ENCODE measurements around the gene TMEM9B. TPM values are rescaled to one million over a fixed set of nuclear protein-coding genes. Genes with fewer than 3 reads are reported as not detected.
"Not testable (repeated sequence)": the region's sequence is repeated elsewhere in the genome, so short reads cannot be mapped to it uniquely, and the experiment has no call there.

TMEM9B gene
- total RNA-seq, 2 donors from 2014 or later, result 35.9 to 45.9 TPM

DNA sequence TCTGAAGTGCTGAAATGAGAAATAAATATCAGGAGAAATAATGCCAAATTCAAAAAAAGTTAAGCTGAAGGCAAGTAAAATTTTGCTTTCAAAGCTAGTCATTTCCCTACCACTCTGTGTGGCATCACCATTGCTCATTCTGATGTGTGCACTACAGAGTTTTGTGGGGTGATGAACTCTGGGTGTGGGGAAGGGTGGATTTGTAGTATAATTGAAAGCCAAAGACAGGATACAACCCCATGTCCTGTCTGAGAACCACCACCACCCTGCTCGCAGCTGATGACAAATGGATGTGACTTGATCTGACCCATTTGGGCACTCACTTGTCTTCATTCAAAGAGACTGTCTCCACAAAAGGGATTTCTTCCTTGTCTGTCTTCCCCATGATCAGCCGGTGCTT is 19.3 kb upstream of the TMEM9B start:
- intact Hi-C loops (cut with DNase I), result no loop called here
- DNase-seq (no peak), ATAC-seq (no peak)

DNA sequence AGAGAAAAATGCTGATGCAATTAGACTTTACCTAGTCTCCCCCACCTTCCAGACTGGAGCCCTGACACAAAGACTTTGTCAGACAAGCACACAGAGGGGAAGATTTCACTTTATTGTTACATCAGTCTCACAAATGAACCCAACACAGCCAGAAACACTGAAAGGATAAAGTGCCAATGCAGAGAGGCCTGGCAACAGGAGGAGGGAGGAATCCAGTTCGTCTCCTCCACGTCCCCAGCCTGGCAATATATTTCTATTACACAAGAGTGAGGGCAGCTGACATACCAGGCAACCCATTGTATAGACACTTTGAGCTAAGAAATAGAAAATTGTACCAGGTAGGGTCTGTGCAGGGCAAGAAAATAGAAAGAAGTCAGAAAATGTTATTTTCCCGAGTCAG is 16.2 kb upstream of the TMEM9B start:
- no peak for ATAC-seq

DNA sequence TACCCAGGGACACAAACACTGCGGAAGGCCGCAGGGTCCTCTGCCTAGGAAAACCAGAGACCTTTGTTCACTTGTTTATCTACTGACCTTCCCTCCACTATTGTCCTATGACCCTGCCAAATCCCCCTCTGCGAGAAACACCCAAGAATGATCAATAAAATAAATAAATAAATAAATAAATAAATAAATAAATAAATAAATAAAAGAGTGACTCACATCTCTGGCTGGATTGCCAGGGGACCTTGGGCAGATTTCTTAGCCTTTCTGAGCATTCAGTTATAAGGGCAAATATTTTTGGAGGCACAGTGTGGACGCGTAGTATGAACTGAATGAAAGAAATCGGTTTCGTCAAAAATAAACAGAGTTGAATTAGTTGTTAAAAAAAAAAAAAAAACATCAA is 15.1 kb upstream of the TMEM9B start:
- DNase-seq; ATAC-seq; intact Hi-C loops (cut with DNase I): not testable (repeated sequence)

More for the DNA sequence above, 16.2 kb upstream of the TMEM9B start:
- no peak for DNase-seq
- intact Hi-C loops (cut with DNase I), result no loop called here

DNA sequence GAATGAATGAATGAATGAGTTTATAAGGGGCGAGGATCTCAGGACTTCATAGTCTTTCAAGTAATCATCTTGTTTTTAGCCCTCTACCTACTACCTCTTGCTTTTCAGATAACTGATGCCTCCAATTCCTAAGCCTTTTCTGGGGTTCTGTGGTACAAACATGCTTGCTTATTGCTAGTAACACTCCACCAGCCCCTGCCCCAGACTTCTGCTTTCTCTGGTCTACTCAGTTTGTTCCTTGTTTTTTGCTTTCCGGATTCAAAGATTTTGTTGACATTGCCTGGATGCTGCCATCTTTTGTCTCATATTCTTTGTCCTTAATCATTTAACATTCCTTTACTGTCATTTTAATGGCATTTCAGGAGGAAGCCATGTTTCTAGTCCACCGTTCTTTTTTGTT is 8.9 kb upstream of the TMEM9B start:
- DNase-seq, result no peak
- intact Hi-C loops (cut with DNase I), result no loop called here
- ATAC-seq, result no peak

DNA sequence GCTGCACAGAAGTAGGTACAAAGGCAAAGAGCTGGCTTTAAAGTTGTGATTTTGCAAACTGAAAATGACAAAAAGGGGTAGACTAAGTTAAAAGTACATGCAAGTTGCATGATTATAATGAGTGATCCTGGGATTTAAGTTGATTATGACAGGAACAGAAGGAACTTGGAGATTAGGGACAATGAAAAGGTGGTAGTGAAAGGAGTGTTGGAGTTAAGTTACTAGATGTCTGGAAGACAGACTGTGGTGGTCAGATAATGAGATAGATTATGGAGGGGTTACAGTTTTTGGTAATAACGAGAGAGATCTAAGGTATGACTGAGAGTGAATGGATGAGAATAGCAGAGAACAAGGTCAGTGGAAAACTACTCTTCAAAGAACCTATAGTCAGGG is 7.7 kb upstream of the TMEM9B start:
- ATAC-seq, result no peak
- intact Hi-C loops (cut with DNase I), result no loop called here
- DNase-seq, result no peak

DNA sequence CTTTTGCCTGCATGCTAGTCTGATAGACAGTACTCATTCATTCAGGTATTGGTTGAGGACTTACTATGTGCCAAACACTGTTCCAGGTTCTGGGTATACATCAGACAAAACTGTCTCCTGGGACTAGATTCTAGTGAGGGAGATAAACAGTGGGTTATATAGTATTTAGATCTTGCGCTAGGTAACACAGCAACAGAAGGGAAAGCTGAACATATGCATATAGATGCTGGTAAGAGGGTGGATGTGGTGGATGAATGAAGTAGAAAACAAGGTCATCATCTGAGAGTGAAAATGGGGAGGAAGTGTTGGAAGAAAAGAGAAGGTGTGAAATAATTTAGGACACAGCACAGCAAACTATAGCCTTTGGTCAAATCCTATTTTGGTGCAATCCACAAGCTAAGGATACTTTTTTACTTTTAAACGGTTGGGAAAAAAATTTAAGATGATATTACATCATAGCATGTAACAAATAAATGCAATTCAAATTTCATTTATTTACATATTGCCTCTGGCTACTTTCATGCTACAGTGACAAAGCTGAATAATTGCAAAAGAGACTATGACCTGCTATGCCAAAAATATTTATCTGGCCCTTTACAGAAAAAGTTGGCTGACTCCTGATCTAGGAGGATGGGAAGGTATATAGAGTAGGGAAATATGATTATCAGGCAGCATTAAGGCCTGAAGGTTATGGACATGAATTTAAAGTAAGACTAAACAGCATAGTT is 7.1 kb upstream of the TMEM9B start:
- no peak for DNase-seq
- intact Hi-C loops (cut with DNase I), result no loop called here
- ATAC-seq, result no peak

DNA sequence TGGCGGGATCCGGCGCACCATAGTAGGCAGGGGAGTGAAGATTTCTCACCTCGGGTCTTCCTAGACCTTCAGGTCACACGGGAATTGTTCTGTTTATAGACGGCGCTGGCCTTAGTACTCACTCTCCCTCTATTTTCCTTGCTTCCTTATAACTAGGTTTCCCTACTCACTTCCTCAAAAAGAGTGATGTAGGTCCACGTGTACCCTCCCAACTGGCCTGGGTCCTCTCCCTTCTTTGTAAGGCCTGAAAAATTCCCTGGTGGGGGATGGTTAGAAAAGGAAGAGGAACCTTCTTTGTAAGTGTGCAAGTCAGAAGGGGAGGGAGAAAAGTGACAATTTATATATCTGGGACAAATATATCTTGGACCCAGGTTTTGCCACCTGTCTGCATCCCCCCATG is 2.9 kb upstream of the TMEM9B start:
- no peak for DNase-seq
- intact Hi-C loops (cut with DNase I), result no loop called here
- no peak for ATAC-seq

DNA sequence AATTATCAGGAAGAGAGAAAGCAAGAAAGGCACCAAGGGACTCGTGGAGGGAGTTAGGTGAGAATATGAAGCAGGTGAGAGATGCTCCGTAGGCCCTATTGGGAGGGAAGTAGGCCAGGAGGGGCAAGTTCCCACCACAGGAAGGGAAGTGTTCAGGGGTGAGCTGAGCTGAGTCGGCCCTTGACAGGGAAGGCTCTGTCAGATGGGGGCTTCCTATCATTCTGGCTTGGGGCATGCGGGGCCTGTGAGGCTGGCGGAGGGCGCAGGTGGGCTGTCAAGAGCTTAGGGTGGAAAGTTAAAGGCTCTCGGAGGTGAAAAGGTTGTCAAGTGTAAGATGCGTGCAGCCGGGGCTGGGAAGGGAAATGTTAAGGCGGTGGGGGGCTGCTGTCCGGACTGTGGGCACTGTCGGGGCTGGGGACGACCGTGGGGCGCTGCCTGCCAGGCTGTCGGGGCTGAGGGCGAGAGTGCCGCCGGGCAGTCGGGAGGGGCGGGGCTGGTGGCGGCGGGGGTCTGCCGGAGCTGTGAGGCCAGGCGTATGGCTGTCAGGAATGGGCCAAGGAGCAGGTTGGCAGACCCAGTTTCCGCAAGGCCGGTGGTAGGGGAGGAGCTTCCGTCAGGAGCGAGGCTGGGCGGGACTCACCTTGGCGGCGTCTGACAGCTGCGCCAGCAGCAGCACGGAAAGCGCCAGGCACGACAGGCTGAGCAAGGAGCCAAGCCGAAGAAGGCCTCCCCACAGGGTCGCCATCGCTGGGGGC is 496 bp downstream of the TMEM9B start:
- intact Hi-C loops (cut with DNase I), result loop anchor here in 1 of 2 donors (2.0 to 5.0 kb wide), 2 partner anchors 49 to 276 kb away; no protein-coding TSS in a partner anchor
- peak; percentile 86 for DNase-seq
- peak; percentile 74 to 84 for ATAC-seq

DNA sequence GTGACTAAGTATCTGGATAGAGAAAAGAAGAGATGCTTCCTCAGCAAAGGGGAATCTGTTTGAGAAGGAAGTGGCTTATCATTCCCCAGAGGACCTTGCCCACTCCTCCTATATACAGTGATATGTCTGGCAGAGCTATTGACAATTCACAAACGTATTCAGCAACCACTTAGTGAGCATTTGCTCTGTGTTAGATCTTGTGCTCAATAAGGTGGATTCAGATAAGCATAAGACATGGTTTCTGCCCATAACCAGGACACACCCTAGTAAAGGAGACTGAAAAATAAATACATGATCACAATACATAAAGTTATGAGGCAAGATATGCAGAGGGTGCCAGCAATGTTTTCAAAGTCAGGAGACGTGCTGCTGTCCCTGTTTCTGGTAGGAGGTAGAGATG is 1.4 kb downstream of the TMEM9B start:
- intact Hi-C loops (cut with DNase I), result loop anchor here in 1 of 2 donors (2.0 to 5.0 kb wide), 2 partner anchors 48 to 276 kb away; no protein-coding TSS in a partner anchor
- ATAC-seq (no peak), DNase-seq (no peak)

DNA sequence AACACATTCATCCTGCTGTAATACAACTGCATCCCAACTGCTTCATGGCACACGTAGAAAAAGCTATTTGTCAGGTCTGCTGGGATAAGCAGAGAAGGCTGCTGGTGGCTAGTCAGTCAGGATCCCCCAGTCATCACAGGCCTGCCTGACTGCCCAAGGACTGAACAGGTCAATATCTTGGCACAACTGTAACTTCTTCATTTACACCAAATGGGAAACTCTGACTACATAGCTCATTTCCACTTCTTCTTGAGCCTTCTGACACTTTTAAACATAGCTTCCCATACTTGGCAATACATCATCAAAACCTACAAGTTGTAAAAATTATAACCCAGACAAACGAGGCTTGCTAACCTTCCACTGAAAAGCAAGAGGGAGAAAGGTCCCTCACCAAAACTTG is 2.8 kb downstream of the TMEM9B start:
- DNase-seq (no peak), ATAC-seq (no peak)
- intact Hi-C loops (cut with DNase I), result loop anchor here in 1 of 2 donors (5.0 kb wide), 1 partner anchor 274 kb away; no protein-coding TSS in a partner anchor

DNA sequence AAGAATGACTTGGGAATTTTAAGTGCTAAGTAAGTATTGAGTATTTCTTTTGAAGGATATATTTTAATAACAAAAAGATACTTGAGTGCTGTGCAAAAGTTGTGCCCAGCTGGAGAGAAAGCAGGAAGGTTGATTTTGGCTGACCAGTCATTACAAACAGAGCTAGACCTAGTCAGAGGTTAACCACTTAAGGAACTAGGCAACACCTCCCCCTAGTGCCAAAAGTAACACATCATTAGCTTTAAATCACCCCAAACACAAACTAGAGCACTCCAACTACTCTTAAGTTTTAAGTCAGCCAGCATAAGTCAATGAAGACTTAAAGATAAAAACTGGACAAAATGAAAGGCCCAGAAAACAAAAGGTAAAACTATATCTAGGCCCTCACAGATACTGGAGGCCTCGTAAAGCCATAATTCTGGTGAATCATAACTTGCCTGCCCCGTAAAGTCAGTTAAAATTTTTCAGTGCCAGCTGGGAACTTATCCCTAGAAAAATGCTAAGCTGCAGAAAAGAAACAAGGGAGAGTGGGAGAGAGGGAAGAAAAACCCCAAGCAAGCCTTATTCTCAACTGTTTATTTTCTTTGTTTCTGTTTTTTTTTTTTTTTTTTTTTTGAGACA is 4.6 kb downstream of the TMEM9B start:
- intact Hi-C loops (cut with DNase I), result loop anchor here in 1 of 2 donors (5.0 kb wide), 1 partner anchor 272 kb away; no protein-coding TSS in a partner anchor
- DNase-seq (no peak), ATAC-seq (peak in 1 of 2 donors; percentile 19)

DNA sequence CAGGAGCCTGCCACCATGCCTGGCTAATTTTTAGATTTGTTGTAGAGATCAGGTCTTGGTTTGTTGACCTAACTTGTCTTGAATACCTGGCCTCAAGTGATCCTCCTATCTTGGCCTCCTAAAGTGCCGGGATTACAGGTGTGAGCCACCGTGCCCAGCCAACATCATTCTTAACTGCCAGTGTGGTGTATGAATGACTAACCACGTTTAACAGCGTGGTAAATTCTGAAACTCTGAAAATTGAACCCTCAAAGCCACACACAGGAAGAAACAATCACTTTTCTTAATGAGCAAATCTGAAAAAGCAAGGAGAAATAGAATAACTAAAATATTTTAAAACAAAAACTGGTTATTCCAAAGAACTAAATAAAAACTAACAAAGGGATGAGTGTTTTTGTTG is 7.4 kb downstream of the TMEM9B start:
- DNase-seq (no peak), ATAC-seq (no peak)
- intact Hi-C loops (cut with DNase I), result no loop called here

DNA sequence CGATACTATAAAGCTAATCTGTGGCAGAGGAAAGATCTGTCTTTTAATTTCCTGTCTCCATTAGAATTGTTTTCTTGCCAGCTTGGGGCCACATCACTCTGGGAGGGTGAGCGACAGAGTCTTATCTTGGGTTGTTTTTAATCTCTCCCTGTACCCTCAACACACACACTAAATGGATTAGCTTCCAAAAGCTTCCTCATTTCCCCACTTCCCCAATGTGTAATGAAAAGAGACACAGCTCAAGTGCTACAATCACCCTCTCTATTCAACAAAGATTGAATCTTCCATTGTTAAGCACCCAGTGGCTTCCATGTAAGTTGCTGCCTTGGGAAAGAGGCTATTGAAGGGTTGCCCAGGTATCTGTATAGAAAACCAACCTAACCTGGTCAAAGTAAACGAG is 15.4 kb downstream of the TMEM9B start:
- ATAC-seq (no peak), DNase-seq (no peak)
- intact Hi-C loops (cut with DNase I), result no loop called here

DNA sequence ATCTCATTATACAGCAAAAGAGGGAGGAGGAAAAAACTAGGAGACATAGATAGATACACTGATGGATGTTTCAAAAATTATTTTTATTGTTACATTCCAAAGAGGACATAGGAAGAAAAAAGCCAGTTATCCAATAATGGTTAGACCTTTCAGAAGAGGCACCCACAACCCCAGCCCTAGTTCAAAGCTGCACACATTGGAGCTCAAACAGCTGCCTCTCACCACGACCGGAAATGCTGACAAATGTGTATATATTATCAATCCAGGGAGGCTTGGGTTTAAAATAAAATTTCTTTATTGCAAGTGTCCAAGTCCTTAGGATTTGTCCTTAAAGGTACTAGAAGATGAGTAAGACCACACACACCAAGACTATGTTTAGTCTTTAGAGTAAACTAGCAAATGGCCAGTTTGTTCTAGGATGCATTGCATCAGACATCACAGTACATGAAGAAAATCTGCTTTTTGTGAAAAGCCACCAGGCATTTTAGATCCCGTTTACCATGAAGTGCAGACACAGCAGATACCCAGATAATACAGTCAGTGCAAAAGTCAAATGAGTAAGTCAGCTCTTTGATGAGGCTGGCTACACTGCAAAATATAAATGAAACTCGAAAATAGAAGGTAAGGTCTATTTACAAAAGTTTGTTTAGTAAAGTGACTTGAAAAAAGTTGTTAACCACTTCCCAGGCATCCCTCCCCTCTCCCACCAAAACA is 16.9 kb downstream of the TMEM9B start:
- DNase-seq (no peak), ATAC-seq (no peak)
- intact Hi-C loops (cut with DNase I), result no loop called here

DNA sequence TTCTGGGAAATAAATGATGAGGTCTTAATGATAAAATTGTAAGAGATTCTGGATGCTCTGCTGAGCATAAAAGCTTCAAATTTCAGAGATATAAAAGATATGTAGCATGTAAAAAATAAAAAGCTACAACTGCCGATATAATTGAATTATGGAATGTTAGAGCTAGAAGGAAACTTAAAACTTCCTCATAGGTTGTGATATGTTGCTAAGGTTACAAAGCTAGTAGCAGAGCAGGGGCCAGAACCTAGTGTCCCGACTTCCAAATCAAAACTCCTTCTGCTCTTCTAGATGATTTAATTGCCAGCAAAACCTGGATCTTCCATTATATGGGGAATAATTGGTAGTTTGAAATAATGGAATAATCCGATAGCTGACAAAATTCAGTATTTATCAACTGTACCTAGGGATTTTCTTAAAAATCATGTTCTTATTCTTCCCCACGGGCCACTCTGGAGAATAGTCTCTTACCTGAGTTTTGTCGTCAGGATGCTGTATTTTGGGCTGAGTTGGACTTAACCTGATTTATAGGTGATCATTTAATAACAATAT is 21.6 kb downstream of the TMEM9B start, which contains the start of gene ASCL3:
ASCL3 (minus strand) TSS at position 499 of the 549 bp plus-strand sequence. CDS start 4,855 bp downstream, outside the sequence.
- intact Hi-C loops (cut with DNase I), result no loop called here
- ATAC-seq (no peak), DNase-seq (no peak)

DNA sequence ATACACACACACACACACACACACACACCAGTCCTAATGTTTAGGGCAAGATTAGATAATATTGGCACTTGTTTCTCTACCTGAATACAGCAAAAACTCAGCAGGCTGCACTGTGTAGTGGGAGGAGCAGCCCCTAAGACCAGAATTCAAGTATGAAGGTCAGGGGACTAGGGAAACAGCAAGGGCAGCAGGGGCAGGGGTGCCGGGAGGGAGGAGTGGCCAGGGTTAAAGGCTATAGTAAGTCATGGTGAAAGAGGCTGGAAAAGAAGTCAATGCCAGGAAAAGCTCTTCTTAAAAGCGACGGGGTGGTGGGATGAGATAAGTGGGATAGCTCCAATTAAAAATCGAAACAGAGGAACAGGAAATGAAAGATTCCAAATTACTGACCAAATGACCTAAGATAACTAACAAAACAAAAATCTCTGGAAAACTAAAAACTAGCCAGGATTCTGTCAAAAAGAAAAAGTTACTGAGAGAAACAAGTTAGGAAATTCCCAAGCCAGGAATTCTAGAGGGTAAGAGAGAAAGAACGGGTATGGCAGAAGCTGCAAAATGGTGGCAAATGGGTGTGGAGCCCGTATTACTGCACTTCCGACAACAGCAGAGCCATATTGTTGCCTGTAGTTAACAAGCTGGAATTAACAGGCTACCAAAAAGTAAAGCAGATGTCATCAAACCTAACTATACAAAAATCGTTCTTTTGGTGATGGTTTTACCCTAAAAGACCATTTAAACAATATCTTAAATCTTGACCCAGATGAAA is 22.7 kb downstream of the TMEM9B start:
- no peak for DNase-seq
- no peak for ATAC-seq
- intact Hi-C loops (cut with DNase I), result no loop called here

DNA sequence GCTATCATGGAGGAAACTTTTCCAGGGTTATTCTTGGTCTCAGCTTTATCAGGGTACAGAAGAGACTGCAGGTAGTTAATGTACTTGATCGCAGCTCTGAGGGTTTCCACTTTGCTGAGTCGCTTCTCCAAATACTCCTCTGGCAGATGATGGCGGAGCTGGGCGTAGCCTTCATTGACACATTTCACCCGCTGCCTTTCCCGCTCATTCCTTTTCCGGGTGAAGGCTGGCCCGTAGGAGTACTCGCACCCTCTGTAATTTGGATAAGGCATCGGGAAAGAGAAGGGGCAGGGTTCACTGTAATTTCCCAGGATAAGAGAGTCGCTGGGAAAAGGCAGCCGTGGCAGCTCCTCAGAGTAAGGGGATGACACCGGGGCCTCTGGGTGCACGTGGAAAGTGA is 26.6 kb downstream of the TMEM9B start:
- ATAC-seq, result no peak
- intact Hi-C loops (cut with DNase I), result no loop called here

DNA sequence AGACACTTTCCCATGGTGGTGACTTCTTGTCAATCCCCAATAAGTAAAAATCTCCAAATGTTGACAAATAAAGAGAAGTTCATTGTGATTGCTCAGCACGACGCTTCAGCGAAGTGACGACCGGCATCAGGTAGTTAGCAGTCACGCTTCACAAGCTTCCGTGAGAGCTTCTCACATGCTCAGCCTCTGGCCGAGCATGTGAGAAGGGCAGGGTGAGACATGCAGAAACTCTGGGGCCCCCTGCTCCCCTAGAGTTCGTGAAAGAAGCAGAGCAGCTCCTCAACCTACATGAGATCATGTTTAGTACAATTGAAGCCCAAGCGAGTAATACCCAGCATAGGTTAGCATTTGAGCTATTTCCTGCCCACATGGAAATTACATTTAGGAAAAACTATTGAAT is 27.1 kb downstream of the TMEM9B start:
- no peak for ATAC-seq
- DNase-seq, result no peak
- intact Hi-C loops (cut with DNase I), result no loop called here

More for the DNA sequence above, 26.6 kb downstream of the TMEM9B start:
- no peak for DNase-seq

Measured in left cardiac atrium (tissue), 4 donors.